HG03354 (cell line): ENCODE data around the gene ELOVL6.
"Not testable (repeated sequence)": the region's sequence is repeated elsewhere in the genome, so short reads cannot be mapped to it uniquely, and the experiment has no call there.

Source experiments
- ATAC-seq: cut with Tn5 transposase; IDR thresholded peaks from one replicate; pipeline ENCODE4 v1.9.1; 2021; ENCODE audit warnings: mild to moderate bottlenecking; ENCODE audit not compliant: unreplicated experiment, poor library complexity, severe bottlenecking

Gene ELOVL6

DNA sequence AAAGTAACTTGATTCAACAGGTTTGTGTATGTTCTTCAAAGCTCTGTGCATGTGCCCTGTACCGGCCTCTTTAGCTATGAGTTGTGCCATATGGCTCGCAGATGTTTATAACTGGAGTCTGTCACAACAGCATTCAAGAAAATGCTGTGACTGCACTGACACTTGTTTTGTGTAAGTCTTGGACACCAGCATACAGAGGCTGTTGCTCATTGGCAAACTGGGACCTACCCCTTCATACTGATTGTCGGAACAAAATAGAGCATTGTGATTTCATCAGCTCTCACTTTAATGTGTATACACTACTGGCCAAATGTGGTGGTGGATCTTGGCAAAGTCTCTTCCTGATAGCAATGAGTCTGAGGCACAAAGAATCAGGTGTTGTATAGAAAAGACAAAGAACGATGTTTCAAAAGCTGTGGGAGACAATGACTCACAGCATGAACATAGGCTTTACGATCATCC lies 151.8 kb downstream of the ELOVL6 start:
- ATAC-seq, result no peak

DNA sequence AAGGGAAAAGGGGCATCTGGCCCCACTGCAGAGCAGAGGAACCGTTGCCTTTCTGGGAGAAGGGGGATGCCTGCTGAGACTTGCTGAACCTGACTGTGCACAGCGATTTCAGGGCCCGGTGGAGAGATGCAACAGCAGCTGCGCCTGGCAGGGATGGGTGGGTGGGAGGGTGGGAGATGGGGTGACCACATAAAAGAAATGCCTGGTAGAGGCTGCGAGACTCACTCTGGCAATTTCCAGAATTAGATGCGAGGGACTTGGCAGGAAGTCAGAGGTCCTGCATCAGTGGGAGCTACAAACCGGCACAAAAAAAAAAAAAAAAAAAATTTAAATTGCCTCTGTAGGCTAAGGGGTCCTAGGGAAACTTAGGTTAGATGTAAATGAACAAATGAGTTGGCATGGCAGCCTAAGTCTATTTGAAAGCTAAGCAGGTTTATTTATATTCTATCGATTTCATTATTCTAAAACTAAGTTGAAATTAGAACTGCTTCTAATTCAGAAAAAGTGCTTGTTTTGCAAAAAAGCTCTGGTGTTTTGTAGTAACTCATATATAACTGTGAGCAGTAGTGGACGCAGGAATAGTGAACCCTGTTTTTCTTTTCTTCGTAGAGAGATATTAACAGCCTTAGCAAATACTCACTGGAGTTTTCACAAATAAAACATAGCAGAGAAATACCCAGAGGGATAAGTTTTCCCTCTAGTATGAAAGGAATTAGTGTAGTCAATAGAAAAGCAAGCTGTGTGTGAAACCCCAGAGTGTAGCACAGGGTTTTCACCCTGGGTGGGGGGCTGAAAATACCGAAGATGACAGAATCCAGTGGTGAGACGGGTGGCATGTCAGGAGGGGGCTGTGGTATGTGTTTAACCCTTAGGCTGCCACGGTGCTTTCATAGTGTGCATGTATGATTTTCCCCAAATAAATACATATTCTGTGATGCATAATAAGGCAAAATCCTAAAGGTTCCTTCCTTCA lies 155.6 kb downstream of the ELOVL6 start:
- no peak for ATAC-seq

DNA sequence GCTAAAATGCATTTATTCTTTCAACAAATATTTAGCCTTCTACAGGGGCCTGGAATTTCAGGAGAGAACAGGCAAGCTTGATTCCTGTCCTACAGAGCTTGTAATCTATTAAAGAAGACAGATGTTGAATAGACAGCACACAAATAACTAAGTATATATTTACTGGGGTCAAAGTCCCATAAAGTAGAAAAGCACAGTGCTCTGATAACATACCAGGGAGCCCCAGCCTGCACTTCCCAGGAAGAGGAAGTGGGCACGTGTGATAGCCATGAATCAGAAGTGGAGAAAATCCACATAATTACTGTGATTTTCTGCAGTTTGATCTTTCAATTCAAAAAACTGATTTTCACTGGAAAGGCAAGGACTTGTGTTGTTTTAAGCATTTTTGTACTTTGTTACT lies 156.7 kb downstream of the ELOVL6 start:
- no peak for ATAC-seq

DNA sequence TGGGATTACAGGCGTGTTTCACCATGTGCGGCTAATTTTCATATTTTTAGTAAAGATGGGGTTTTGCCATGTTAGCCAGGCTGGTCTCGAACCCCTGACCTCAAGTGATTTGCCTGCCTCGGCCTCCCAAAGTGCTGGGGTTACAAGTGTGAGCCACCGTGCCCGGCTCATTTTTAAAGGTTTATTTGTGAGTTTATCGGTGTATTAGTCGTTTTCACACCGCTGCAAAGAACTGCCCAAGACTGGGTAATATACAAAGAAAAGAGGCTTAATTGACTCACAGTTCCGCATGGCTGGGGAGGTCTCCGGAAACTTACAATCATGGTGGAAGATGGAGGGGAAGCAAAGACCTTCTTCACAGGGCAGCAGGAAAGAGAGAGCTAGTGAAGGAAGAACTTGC lies 159.3 kb downstream of the ELOVL6 start:
- ATAC-seq, result not testable (repeated sequence)

DNA sequence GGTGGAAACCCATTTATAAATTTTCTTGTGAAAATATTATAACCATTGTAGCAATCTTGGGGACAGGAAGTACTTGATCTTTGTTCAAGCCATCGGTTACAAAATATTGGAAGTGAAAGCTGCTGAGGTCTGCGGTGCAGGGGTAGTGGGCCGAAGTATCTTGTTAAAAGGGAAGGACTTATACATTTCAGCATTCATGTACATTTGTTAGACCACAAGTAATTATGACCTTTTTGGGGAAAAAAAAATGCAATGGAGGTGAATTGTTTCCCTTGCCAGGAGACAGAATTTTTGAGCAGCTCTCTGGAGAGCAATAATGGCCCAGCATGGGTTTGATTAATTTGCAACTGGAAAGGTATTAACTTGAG lies 164.4 kb downstream of the ELOVL6 start:
- ATAC-seq, result peak; percentile 97

DNA sequence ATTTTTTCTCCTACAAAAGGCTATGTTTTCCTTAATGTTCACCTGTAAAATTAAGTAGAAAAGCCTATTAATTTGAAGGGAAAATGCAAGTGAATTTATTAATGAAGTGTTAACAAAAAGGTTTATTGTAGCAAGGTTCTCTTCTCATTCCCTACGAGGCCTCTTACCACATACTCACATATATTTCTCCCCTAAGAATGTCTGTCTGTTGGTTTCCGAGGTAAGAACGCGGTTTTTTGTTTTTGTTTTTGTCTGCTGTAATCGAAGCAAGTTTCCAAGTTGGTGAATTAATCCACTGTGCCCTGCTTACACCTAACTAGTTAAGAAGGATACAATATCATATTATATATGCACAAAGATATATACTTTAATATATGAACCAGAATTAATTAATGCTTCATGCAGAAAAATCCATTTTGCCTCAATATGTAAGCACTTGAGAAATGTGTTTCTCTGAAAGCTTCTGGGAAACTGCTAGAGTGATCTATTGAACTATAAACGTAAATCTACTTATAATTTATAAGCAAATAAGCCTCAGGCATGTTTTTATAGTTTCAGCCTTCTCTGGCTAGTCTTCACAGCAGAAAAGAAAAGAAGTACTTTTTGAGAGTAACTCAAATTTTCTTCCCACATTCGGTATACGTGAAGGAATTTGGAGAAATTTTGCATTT lies 164.9 kb downstream of the ELOVL6 start:
- no peak for ATAC-seq

DNA sequence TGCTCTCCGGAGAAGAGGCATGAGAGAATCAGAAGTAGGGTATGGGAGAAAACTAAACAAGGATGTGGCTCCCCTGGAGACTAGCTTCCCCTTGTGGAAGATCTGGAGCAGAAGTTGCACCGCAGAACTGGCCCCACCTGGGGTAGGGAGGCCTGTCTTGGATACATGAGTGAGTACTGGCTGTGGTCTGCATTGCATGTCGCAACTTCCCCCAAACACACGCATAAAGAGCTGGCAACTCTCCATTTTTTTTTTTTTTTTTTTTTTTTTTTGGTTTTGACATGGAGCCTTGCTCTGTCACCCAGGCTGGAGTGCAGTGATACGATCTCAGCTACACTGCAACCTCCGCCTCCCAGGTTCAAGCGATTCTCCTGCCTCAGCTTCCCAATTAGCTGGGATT lies 165.8 kb downstream of the ELOVL6 start:
- no peak for ATAC-seq

DNA sequence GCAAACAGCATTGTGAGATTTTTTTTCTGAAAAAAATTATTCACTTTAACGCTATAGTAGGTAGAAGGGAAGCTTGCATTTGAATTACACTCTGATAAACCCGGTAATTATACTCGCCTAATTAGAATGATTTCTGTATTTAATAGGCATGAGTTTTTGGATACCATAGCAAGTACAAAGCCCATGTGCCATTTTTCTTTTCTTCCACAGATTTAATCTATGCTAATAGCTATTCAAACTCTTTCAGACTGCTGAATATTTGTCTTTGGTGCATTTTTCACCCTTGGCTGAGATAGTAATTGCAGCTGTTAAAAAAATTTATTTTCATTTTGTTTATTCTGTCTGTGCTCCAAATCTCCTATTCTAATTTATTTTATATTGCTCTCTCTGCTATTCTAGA lies 172.7 kb downstream of the ELOVL6 start:
- ATAC-seq, result no peak

DNA sequence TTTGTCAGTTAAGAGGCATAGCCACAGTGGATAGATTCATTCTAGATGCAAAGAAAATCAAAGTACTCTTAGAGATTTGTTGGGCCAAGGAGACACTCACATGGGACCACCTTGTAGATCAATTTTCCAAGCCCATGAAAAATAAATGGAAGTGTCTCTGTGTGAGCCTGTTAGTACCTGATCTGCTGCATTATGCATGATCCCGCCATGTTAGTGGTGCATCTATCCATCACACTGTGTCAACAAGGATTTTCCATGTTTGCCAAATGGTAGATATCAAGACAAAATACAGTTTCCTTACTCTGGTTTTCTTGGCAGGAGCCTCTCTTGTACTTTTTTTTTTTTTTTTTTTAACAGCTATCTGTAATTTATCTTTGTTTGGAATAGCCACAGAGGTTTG lies 173.4 kb downstream of the ELOVL6 start:
- no peak for ATAC-seq

DNA sequence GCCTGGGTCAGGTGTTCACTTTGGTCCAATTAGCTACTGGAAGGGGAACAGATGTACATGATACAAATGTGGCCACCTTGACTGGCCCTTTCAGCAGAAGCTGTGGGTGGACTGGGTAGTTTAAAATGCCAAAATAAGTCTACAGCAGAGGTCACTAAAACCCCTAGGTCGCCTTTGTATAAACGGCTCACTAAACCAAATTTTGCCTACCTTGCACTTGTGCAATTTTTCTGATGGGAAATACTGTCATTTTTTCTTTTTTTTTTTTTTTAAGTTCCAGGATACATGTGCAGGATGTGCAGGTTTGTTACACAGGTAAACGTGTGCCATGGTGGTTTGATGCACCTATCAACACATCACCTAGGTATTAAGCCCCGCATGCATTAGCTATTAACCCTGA lies 176.0 kb downstream of the ELOVL6 start:
- ATAC-seq, result no peak

DNA sequence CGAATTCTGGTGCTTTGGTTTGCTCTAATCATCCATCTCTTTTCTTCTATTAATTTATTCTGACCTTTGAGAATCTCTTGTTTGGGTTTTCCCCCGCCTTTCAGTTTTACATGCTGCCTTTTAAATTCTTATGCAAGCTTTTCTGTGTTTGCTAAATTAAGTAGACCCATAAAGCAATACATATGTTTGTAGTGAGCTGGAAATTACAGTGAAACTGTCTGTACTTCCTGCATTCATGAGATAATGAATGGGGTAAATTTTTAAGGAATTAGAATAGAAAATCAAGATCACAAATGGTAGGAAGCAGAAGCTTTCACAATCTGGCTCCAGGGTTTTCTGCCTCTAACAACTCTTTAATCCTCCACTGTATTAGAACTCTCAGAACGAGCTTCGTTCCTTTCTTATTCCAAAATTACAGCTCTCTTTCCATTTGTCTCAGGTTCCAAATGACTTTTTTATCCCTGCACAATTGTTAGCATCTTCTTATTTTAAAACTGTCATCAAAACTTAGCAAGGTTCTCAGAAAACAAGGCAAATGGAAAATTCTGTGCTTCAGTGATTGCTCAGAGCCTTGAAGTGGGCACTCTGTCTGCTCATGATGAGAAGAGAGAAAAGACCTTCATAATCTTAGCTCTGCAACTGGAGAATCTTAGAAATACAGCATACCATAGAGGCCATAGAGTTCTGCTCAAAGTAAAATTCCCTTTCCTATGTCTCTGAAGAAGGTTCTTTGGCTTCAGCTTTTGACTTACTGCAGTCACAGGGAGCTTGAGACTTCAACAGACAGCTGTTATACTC lies 177.6 kb downstream of the ELOVL6 start:
- ATAC-seq, result no peak

DNA sequence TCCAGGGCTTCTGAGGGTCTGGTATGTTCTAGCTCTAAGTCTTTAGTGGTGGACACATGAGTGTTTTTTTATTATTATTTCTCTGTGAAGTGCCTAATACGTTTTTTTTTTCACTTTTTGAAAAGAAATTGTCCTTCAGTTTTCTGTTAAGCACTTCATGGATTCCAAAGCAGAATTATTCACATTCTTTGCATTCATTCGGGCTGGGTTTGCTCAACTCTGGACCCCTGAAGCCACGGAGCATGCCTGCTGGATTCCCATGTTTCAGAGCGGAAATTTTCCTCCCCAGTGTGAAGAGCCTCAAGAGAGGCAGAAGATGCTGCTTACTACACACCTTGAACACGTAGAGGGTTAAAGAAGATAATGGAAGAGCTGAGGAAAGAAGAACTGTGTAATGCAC lies 178.3 kb downstream of the ELOVL6 start:
- no peak for ATAC-seq

DNA sequence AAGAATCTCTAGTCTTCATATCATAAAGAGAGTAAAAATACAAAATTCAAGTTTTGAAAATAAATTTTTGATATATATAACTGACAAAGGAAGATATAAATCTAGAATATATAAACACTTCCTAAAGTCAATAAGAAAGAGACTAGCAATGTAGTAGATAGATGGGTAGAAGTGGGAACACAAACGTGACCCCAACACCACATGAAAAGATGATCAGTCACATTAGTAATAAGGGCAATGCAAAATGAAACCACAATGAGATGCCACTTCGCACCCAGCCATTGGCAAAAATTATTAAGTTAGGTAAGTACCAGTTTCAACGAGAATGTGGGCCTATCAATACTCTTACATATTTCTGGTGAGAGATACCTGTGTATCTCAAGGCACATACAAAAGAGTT lies 179.3 kb downstream of the ELOVL6 start:
- ATAC-seq, result no peak

DNA sequence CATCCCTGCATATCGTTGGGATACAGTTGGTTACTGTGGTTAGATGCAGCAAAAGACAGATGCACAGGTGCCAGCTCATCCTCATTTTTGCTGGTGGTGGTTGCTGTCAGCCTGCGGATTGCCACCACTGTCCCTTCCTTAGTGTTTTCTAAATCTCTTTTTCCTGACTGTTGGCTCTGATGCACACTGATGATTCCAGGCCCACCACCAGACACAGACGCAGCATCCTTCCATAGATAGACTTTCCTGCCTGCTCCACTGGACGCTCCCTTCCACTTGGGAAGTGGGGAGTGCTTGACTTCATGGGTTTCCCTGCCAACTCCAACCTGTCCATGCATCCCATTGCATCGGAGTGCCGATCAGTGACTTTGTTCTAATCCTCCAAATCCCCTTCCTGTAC lies 184.2 kb downstream of the ELOVL6 start:
- ATAC-seq, result no peak

DNA sequence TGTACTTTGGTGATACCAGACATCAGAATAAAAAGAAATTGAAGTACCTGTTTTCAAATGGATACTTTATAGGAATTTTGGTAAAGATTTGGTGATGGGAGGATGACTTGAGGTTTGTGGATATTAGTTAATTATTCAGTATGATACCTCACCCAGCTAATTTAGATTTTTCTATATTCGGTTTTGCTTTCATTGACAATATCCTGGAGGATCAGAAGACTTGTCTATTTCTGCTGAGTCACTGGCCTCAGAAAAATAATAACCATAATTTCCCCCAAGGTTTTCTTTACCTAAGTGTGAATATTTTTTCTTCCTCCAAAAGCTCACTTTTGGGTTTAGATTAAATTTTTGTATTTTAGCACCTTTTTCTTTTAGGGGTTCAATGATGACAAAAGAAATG lies 185.5 kb downstream of the ELOVL6 start:
- no peak for ATAC-seq

DNA sequence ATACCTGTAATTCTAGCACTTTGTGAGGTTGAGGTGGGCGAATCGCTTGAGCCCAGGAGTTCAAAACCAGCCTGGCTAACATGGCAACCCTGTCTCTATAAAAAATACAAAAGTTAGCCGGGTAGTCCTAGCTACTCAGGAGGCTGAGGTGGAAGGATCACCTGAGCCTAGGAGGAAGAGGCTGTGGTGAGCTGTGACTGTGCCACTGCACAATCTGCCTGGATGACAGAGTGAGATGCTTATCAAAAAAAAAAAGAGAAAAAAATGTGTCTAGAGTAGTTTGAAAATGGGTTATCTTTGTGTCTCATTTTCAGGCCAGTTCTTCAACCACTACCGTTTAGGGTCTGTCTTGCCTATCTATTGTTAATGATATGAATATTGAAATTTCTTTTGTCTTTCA lies 187.6 kb downstream of the ELOVL6 start:
- no peak for ATAC-seq

DNA sequence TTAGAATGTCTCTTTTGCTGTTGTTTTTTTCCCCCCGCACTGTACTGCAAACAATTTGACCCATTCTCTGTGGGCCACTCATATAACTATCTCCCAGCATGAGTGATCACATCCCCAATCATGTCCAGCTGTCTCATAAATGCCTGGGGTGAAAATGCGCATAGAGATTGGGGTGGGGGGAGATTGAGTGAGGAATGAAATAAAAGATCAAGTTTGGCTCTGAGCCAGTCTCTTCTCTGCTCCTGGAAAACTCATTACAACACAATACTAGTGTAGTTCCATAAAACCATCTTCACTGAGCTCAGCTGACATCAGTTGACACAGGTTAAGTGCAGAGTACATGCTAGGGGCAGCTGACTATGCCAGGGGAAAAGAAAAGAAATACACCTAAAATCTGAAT lies 188.9 kb downstream of the ELOVL6 start:
- no peak for ATAC-seq

DNA sequence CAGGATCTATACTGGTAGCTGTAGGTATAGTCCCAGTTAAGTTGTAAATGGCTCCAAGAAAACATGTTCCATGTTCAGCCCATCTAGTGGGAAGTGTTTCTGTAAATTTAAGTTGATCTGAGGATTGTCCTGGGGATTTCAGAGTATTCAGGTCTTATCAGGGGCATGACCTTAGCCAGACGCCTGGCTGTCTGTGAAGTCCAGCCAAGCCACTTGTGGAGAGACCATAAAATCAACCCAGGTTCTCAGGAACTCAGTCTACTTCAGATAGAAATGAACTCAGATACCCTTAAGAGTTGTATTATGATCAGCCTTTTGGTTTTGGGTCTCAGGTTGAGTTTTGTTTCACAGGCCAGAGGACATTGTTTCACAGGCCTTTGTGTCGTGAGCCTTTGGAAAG lies 189.9 kb downstream of the ELOVL6 start:
- ATAC-seq, result no peak

DNA sequence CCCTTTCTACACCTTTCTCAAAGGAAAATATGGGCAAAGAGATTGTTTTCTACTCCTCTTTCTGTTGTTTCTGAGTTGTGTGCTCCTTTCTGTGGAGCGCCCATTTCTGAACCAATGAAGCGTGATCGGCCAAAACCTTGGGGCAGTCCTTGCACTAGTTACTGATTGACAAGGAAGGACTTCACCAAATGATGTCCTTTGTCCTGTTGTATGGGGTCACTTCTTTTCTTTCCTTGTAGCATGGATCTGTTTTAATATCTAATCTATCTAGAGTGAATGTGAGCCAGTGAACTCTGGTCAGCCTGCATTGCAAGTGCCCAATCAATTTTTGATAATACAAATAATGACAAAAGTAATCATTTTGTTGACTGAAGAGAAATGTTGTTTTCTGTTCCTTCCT lies 191.2 kb downstream of the ELOVL6 start:
- no peak for ATAC-seq

DNA sequence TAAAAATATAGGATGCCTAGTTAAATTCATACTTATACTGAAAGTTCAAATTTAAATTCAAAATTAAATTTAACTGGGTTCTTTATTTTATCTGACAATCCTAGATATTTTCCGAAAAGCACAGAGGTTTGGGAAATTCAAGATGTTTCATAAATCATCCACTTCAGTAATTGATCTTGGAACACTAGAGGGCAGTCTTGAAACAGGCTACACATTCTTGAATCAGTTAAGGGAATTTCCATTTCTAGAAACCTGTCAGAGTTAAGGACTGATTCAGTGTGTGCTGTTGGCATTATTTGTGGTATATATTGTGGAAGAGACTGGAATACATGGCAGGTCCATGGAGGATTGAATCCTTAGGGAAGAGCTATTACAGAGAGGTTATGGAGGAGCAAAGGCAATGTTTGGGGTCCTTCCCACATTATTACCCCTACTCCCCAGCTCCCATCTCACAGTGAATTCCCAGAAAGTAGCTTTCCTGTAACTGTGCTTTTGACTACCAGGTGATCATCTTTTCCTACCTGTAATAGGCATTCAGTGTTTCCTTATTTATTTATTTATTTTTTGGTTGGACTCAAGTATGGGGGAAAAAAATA lies 192.9 kb downstream of the ELOVL6 start:
- peak; percentile 77 for ATAC-seq
